HEK293 (cell line): ENCODE data around the gene CAMK2D.

Experiments used
- CTCF ChIA-PET: fragments of 350-600 bp; formaldehyde crosslinking; extraction: SDS; loops from one replicate; lab custom pipeline; 2021; ENCODE audit warnings: antibody characterized with exemption; lab: Yijun Ruan, JAX
- POLR2A ChIA-PET: fragments of 300-600 bp; formaldehyde crosslinking; extraction: SDS; loops from one replicate; lab custom pipeline; 2020; ENCODE audit warnings: antibody characterized with exemption, inconsistent platforms; lab: Yijun Ruan, JAX
- H3K27ac ChIP-seq: fragments of 200-500 bp; sonication (Bioruptor generic); 2 replicates; pipeline ENCODE4 v1.5.1; 2014; ENCODE audit warnings: low read depth, low read length, control low read depth, inconsistent platforms; ENCODE audit errors: extremely low read depth
- H3K36me3 ChIP-seq, 2 experiments: fragments of 200-500 bp in 1 of 2; sonication (Bioruptor generic) in 1 of 2; 1 replicate in 1 of 2; 2 replicates in 1 of 2; pipeline ENCODE4 v1.5.1; 2014 to 2017; ENCODE audit warnings: inconsistent platforms in 2 of 2, low read length in 2 of 2; ENCODE audit not compliant: control insufficient read depth in 2 of 2, insufficient read depth in 1 of 2
- H3K4me1 ChIP-seq: fragments of 200-500 bp; sonication (Bioruptor generic); 2 replicates; pipeline ENCODE4 v1.5.1; 2014; ENCODE audit warnings: mild to moderate bottlenecking, low read length, inconsistent platforms; ENCODE audit not compliant: control insufficient read depth, insufficient read depth
- H3K4me3 ChIP-seq: 2 replicates; pipeline ENCODE4 v1.5.1; 2011; ENCODE audit warnings: low read depth, mild to moderate bottlenecking, control low read depth, low read length, moderate library complexity
- H3K9me3 ChIP-seq: fragments of 200-500 bp; sonication (Bioruptor generic); 2 replicates; pipeline ENCODE4 v1.5.1; 2014; ENCODE audit warnings: low read depth, low read length, inconsistent platforms; ENCODE audit not compliant: control insufficient read depth, insufficient read depth
- FEZF1 ChIP-seq: fragments of 450-650 bp; formaldehyde crosslinking; IDR thresholded peaks from 2 replicates; pipeline ENCODE4 v1.5.1; 2016; ENCODE audit warnings: missing biosample characterization, missing genetic modification characterization
- KLF17 ChIP-seq: fragments of 450-650 bp; formaldehyde crosslinking; IDR thresholded peaks from 2 replicates; pipeline ENCODE4 v1.5.1; 2016; ENCODE audit warnings: missing biosample characterization, missing genetic modification characterization
- SCRT1 ChIP-seq: fragments of 450-650 bp; formaldehyde crosslinking; IDR thresholded peaks from 2 replicates; pipeline ENCODE4 v1.5.1; 2016; ENCODE audit warnings: missing biosample characterization, missing genetic modification characterization, borderline replicate concordance
- TRIM28 ChIP-seq: IDR thresholded peaks from 2 replicates; pipeline ENCODE4 v1.6.1; 2011; ENCODE audit warnings: low read length, control low read depth, borderline replicate concordance
- ZBTB8A ChIP-seq: fragments of 450-650 bp; formaldehyde crosslinking; IDR thresholded peaks from 2 replicates; pipeline ENCODE4 v1.5.1; 2016; ENCODE audit warnings: missing biosample characterization, missing genetic modification characterization
- ZIC2 ChIP-seq: fragments of 450-650 bp; formaldehyde crosslinking; IDR thresholded peaks from 2 replicates; pipeline ENCODE4 v1.5.1; 2016; ENCODE audit warnings: missing biosample characterization, missing genetic modification characterization
- ZNF140 ChIP-seq: fragments of 450-650 bp; formaldehyde crosslinking; IDR thresholded peaks from 2 replicates; pipeline ENCODE4 v1.5.1; 2016; ENCODE audit warnings: missing biosample characterization, missing genetic modification characterization
- ZNF155 ChIP-seq: fragments of 450-650 bp; formaldehyde crosslinking; IDR thresholded peaks from 2 replicates; pipeline ENCODE4 v1.5.1; 2016; ENCODE audit warnings: missing biosample characterization, missing genetic modification characterization
- ZNF174 ChIP-seq: fragments of 450-650 bp; formaldehyde crosslinking; IDR thresholded peaks from 2 replicates; pipeline ENCODE4 v1.5.0; 2017; ENCODE audit warnings: missing biosample characterization, mild to moderate bottlenecking, missing genetic modification characterization
- ZNF214 ChIP-seq: fragments of 450-650 bp; formaldehyde crosslinking; IDR thresholded peaks from 2 replicates; pipeline ENCODE4 v1.5.1; 2017; ENCODE audit warnings: missing biosample characterization, mild to moderate bottlenecking, missing genetic modification characterization, borderline replicate concordance
- ZNF488 ChIP-seq: fragments of 450-650 bp; formaldehyde crosslinking; IDR thresholded peaks from 2 replicates; pipeline ENCODE4 v1.5.1; 2016; ENCODE audit warnings: missing biosample characterization, missing genetic modification characterization
- ZNF654 ChIP-seq: fragments of 450-650 bp; formaldehyde crosslinking; IDR thresholded peaks from 2 replicates; pipeline ENCODE4 v1.5.1; 2016; ENCODE audit warnings: low read depth, missing biosample characterization, missing genetic modification characterization
- ZNF768 ChIP-seq: fragments of 450-650 bp; formaldehyde crosslinking; IDR thresholded peaks from 2 replicates; pipeline ENCODE4 v1.5.1; 2018; ENCODE audit warnings: missing biosample characterization, mild to moderate bottlenecking, missing genetic modification characterization
- TF ChIP-seq, protein P1 (sequence below): fragments of 450-650 bp; formaldehyde crosslinking; IDR thresholded peaks from 2 replicates; pipeline ENCODE4 v1.5.0; 2017; ENCODE audit warnings: missing biosample characterization, missing genetic modification characterization, borderline replicate concordance

Gene CAMK2D

DNA sequence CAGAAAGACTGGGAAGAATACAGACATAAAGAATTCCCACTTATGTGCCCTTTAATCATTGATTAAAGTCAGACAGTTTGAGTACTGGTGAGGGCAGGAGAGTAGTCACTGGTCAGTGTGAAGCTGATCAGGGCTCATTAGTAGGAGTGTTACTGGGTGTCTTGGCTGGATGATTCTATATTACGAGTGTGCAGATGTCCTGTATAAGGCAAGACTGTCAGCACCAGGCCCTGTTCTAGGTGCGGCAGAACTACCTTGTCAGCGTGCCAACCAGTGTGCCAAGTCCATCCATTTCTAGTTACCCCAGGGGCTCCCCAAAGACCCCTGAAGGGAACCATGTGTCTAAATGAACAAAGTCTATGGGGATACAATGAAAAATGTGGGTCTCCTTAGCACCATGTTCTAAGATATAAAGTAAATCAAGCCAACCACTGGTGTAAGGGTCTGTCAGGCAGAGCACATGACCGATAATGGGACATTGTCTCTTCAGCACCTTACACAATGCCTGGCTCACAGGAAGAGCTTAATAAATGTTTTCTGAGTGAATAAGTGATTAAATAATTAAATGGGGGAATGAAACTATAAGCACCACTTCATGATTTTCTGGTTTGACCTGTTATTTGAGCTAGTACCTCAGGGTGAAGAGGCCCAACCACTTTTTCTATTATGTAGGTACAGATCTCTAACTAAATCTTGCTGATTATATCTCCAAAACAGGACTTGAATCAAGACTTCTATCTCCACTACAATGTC is 205.0 kb downstream of the CAMK2D start:
- Histone ChIP-seq H3K4me1 (no peaks in the 10 kb centered on the region), H3K4me3 (no peak overlapping the region), H3K9me3 (no peaks in the 10 kb centered on the region), H3K36me3 (no peaks in the 10 kb centered on the region), H3K27ac (no peak overlapping the region)
- TF ChIP-seq ZNF214 (tag by site-specific recombination) (no peak), FEZF1 (no peak), ZNF488 (tag by site-specific recombination) (no peak), ZNF155 (tag by site-specific recombination) (no peak), ZNF140 (no peak), ZBTB8A (tag by site-specific recombination) (no peak)
- ChIA-PET CTCF (interaction anchor here (0.6 to 1.5 kb wide), 3 partner anchors 9 to 249 kb away, joined by 3 to 10 read pairs (median 3); no protein-coding TSS in a partner anchor), POLR2A (no interaction called here)

- ChIA-PET CTCF (interaction anchor here (0.6 kb wide), 1 partner anchor 250 kb away, joined by 3 read pairs; no protein-coding TSS in a partner anchor), POLR2A (no interaction called here)
- Histone ChIP-seq H3K36me3 (no peaks in the 10 kb centered on the region), H3K4me1 (no peaks in the 10 kb centered on the region), H3K27ac (no peak overlapping the region)
- TF ChIP-seq SCRT1 (tag by site-specific recombination) (no peak), ZNF174 (tag by site-specific recombination) (no peak), ZNF654 (tag by site-specific recombination) (no peak), ZIC2 (tag by site-specific recombination) (no peak)
- TF ChIP-seq, protein P1, sequence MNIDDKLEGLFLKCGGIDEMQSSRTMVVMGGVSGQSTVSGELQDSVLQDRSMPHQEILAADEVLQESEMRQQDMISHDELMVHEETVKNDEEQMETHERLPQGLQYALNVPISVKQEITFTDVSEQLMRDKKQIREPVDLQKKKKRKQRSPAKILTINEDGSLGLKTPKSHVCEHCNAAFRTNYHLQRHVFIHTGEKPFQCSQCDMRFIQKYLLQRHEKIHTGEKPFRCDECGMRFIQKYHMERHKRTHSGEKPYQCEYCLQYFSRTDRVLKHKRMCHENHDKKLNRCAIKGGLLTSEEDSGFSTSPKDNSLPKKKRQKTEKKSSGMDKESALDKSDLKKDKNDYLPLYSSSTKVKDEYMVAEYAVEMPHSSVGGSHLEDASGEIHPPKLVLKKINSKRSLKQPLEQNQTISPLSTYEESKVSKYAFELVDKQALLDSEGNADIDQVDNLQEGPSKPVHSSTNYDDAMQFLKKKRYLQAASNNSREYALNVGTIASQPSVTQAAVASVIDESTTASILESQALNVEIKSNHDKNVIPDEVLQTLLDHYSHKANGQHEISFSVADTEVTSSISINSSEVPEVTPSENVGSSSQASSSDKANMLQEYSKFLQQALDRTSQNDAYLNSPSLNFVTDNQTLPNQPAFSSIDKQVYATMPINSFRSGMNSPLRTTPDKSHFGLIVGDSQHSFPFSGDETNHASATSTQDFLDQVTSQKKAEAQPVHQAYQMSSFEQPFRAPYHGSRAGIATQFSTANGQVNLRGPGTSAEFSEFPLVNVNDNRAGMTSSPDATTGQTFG (tag by site-specific recombination): no peak
- TF ChIP-seq, all 188 proteins: peak for 0
- Histone ChIP-seq H3K9me3 (no peaks in the 10 kb centered on the region), H3K4me3 (no peak overlapping the region)
Observed at GRCh38 chr4:113555868-113556267, 205.7 kb downstream of the CAMK2D start.

DNA sequence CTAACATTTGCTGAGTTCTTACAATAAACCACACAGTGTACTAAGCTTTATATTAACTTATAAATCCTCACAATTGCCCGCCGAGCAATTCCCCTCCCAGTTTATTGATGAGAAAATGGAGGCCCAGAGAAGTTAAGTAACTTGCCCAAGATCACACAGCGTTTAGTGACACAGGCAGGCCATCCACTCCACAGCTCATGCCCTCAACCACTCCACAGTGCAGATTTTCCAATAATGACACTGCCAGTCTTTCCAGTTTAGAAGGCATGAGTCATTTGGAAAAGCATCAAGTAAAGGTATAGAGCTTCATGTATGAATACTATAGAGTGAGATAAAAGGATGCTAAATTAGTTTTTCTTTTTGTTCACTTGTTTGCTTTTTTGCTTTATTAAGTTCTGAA is 208.5 kb downstream of the CAMK2D start:
- POLR2A ChIA-PET: no interaction called here
- H3K27ac ChIP-seq: no peak overlapping the region
- no peak for TF ChIP-seq KLF17 (tag by site-specific recombination)
- no peak for TF ChIP-seq TRIM28
- TF ChIP-seq ZNF768 (tag by site-specific recombination): peak; percentile 22; the same call in 1 of the 2 replicates
- no peaks in the 10 kb centered on the region for H3K36me3 ChIP-seq
- no peak overlapping the region for H3K4me3 ChIP-seq
- no peaks in the 10 kb centered on the region for H3K9me3 ChIP-seq
- CTCF ChIA-PET: interaction anchor here (0.6 kb wide), 1 partner anchor 98 kb away, joined by 3 read pairs; no protein-coding TSS in a partner anchor
- no peaks in the 10 kb centered on the region for H3K4me1 ChIP-seq
